Jurkat, Clone E6-1 (cell line): ENCODE results near the gene FBXO21.

Source experiments
- DNase-seq: peaks from one replicate; pipeline ENCODE4 v3.0.0-alpha.2; 2011; ENCODE audit warnings: low read depth, low spot score
- H3K4me3 ChIP-seq: 2 replicates; pipeline ENCODE4 v1.5.1; 2011; ENCODE audit warnings: mild to moderate bottlenecking, low read length, control low read depth, moderate library complexity

Gene FBXO21

DNA sequence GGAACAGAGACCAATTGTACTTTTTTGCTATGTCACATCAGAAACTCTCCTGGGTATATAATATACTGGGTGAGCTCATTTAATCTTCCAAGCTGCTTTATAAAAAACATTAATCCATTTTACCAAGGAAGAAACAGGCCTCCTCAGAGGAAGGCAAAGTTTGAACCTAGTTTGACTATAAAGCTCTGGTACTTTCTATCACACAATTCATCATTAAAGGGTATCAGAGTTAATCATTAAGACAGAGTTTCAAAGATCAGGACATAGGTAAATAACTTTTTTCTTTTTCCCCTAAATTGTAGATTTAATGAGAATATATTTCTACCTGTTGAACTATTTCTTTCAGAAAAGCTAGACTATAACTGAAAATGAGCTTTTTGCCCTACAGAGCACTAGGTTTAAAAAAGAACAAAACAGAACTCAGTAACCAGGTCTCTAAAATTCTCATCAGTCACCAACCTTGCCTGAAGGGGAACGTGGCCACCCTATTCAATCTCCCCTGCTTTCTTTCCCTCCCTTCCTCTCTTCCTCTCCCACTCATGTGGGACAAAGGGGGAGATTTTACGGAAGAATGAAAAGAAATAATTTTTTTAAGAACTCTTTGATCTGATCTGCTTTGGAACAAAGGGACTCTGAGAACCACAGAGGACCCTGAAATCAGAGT is 18.6 kb downstream of the FBXO21 start:
- H3K4me3 ChIP-seq: no peak overlapping the region
- no peak for DNase-seq

DNA sequence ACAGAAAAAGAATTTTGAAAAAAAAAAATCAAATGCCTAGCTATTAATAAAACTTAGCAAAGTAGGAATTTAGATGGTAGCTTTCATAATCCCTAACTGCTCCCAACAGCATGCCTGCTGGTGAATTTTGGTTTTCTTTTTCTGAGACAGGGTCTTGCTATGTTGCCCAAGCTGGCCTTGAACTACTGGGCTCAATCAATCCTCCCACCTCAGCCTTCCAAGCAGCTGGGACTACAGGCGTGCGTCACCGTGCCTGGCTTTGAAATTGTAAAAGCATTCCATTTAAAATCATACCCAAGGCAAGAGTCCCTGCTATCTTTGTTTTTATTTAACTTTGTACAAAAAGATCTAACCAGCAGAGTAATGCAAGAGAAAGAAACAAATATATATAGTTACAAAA is 20.7 kb downstream of the FBXO21 start:
- H3K4me3 ChIP-seq: no peak overlapping the region

GRCh38 chr12:117168976-117169375 is 21.3 kb downstream of the FBXO21 start:
- no peak for DNase-seq
- no peak overlapping the region for H3K4me3 ChIP-seq

More for the DNA sequence above, 20.7 kb downstream of the FBXO21 start:
- no peak for DNase-seq

DNA sequence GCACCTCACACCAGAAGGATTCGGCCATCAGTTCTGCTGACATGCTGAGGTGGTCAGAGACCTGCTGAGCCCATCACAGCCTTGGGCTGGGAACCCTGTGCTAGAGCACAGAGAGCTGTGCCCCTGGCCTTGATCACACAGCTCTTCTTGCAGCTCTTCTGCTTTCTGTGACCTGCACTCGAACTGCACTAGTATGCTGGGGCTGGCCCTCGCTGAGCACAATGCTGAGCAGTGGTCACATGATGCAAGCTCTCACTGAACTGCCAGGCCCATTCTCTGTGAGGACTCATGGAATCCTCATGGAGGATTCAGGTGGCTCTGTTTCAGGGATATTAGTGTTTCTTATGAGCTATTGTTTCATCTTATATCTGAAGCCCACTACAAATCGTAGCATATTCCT is 22.5 kb downstream of the FBXO21 start:
- H3K4me3 ChIP-seq: no peak overlapping the region

GRCh38 chr12:117166107-117166506 is 24.2 kb downstream of the FBXO21 start:
- no peak overlapping the region for H3K4me3 ChIP-seq
- DNase-seq: no peak

More for the DNA sequence above, 22.5 kb downstream of the FBXO21 start:
- no peak for DNase-seq

DNA sequence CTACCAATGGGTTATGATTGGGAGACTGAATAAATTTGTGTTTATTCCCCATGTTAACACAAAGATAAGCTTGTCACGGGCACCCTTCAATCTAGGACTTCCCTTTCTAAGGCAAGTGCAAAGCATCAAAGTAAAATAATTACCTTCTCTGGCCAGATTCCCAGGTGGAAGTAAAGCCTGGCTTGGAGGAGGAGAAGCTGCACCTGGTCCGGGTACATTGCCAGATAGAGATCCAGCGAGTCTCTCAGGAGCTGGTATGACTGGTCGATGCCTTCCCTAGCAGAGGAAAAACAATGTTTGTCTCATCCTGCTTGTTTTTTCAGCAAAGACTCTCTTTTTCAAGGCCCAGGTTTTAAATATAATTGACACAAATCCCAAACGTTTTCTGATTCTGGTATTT is 24.9 kb downstream of the FBXO21 start:
- no peak overlapping the region for H3K4me3 ChIP-seq
- DNase-seq: no peak

- no peak overlapping the region for H3K4me3 ChIP-seq
- no peak for DNase-seq
Observed at GRCh38 chr12:117162633-117163032, 27.6 kb downstream of the FBXO21 start.

GRCh38 chr12:117162167-117162539 is 28.1 kb downstream of the FBXO21 start:
- DNase-seq: no peak
- H3K4me3 ChIP-seq: no peak overlapping the region

DNA sequence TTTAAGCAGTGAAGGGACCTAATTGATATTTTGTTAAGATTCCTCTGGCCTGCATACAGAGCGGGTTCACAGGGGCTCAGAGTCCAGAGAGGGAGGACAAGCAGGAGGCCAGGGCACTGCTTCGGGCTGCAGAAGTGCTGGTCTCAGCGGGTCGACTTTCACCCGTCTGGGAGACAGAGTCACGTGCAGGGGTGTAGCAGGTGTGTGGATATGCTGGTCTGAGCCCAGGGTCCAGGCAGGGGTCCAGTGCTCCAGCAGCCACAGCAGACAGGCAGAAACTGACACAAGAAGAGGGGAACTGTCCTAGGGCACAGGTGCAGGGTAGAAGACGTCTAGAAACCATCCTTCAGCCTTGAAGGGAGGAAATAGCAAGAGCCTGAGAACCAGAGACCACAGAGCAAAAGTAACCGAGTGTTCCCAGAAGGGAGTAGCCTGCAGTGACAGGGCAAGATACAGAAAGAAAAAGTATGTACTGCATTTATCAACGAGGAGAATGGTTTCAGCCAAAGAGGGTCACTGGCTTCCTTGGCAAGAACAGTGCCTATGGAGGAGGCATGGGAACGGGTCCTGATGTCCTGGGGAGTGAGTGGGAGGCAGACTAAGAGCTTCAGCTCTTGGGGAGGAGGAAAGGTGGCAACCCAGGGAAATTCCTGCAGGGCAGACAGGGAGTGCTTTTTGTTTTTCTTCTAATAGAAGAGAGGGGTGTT is 28.7 kb downstream of the FBXO21 start:
- no peak overlapping the region for H3K4me3 ChIP-seq
- no peak for DNase-seq

- no peak overlapping the region for H3K4me3 ChIP-seq
Observed at GRCh38 chr12:117159674-117160073, 30.6 kb downstream of the FBXO21 start.

GRCh38 chr12:117158911-117159553 is 31.2 kb downstream of the FBXO21 start:
- H3K4me3 ChIP-seq: no peak overlapping the region
- DNase-seq: no peak

More at GRCh38 chr12:117159674-117160073, 30.6 kb downstream of the FBXO21 start:
- no peak for DNase-seq

DNA sequence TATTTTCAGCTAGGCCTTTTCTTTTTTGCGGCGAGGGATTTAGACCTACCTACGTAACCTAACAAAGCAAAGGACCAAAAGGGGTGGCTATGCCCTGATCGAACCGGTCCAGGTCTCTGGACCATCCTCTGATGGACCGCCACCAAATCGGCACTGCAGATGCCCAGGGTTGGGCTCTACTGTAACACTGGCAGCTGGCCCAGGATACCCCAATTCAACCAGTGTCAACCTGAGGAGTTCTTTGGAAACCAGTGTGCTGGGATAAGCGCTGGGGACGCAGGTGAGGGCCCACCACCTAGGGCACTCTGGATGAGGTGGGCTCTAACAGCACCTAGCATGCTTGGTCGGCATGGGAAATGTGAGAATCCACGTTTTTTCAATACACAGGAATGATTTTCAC is 32.2 kb downstream of the FBXO21 start:
- DNase-seq: no peak

DNA sequence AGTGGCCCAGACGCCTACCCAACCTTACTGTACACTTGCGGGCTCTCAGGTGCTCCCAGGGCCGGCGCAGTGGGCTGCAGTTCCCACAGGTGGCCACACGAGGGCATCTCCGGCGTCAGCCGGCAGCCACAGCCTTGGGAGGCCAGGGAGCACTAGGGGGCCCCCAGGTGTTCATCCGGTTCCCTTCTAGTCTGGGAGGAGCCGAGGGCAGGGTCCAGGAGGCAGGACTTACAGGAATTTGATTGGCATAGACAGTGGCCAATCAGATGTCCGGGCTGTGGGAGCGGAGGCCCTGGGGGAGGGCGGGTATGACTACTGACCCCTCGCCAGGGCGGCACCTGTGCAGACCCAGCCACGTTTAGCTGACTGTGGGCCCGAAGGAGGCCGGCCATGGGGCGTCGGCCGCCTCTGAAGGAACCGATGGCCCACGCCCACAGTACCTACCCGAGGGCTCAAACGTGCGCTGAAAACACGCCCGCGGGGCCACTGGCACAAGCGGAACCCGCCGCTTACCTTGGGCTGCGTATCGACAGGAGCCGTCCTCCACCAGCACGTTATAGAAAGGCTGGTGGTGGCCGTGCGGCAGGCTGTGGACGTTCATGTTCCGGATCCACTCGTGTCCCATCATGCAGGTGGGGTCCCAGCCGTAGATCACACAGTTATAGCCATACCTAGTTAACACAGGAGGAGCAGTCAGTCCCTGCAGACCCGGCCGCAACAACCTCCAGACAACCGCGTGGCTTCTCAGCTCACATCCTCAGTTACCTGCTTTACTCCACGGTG is 34.8 kb downstream of the FBXO21 start:
- DNase-seq: peak; percentile 90
- no peak overlapping the region for H3K4me3 ChIP-seq

More for the DNA sequence above, 32.2 kb downstream of the FBXO21 start:
- no peak overlapping the region for H3K4me3 ChIP-seq

GRCh38 chr12:117152793-117153775 is 37.2 kb downstream of the FBXO21 start:
- 0 out of 2 replicates have a peak overlapping the region, but pooled peaks have one; percentile 20 for H3K4me3 ChIP-seq
- DNase-seq: peak; percentile 91

GRCh38 chr12:117151403-117152031 is 38.8 kb downstream of the FBXO21 start:
- no peak for DNase-seq
- H3K4me3 ChIP-seq: no peak overlapping the region

DNA sequence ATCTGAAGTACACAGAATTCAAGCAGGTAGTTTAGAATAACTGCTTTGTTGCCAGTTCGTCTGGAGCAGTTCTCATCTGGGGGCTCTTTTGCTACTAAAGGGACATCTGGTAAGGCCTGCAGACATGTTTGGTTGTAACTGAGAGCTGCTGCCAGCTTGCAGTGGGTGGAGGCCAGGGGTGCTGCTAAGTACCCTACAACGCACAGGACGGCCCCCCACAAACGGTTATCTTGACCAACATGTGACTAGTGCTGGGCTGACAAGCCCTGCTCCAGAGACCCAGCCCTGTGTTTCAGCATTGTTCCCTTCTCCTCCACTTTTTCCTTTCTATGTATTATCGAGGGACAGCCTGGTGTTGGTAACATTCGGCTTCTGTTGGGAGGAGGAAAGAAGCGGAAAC is 40.8 kb downstream of the FBXO21 start:
- H3K4me3 ChIP-seq: no peak overlapping the region
- no peak for DNase-seq

- H3K4me3 ChIP-seq: no peak overlapping the region
- DNase-seq: no peak
Observed at GRCh38 chr12:117148642-117149041, 41.6 kb downstream of the FBXO21 start.

- DNase-seq: no peak
- no peak overlapping the region for H3K4me3 ChIP-seq
Observed at GRCh38 chr12:117147639-117148038, 42.6 kb downstream of the FBXO21 start.
